Measurements from ENCODE around the gene MTM1. TPM values are rescaled to one million over a fixed set of nuclear protein-coding genes. Genes with fewer than 3 reads are reported as not detected.

The MTM1 gene
- total and polyA plus RNA-seq, 2 experiments from 2014 or later = 3.2 to 8.7 TPM

DNA sequence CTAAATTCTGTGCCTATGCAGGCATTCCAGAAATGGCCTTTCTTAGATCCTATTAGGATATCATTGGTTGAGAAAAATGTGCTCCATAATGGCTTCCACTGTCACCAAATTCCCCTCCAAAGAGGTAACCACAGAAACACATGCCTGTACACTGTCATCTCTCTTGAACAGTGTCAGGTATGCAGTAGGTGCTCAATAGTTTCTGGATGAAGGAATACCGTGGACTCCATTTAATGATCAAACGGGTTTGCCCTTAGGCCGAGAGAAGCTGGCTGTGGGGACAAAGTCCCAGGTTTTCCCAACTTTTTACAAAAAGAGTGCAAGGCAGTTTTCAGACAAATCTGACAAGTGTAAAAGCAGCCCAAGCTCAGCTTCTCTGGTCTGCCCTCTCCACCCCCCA lies 16.5 kb upstream of the MTM1 start:
- Mint-ChIP-seq H3K4me1 (peaks cover 5% of the 10 kb centered on the region; the same call in 2 of the 3 replicates), H3K36me3 (ENCODE audit: low read depth) (no peaks in the 10 kb centered on the region), H3K27me3 (ENCODE audit: insufficient read depth, low read depth, poor library complexity) (peaks cover 14% of the 10 kb centered on the region), H3K27ac (no peak overlapping the region), H3K9me3 (no peaks in the 10 kb centered on the region), H3K4me3 (no peak overlapping the region)
- Histone ChIP-seq H3K27ac (ENCODE audit: low read depth) (no peak overlapping the region), H4K20me1 (replicated peaks; ENCODE audit: insufficient read depth) (no peaks in the 10 kb centered on the region), H3K9me2 (ENCODE audit: insufficient read depth) (no peaks in the 10 kb centered on the region), H3K27me3 (ENCODE audit: insufficient read depth) (peaks cover 18% of the 10 kb centered on the region), H3F3A (replicated peaks; ENCODE audit: low read depth) (no peaks in the 10 kb centered on the region), H3K4me1 (ENCODE audit: insufficient read depth) (no peaks in the 10 kb centered on the region), H3K79me2 (replicated peaks; ENCODE audit: insufficient read depth) (no peaks in the 10 kb centered on the region), H3K4me2 (no peak overlapping the region), H3K36me3 (ENCODE audit: insufficient read depth) (no peaks in the 10 kb centered on the region), H3K4me3 (no peak overlapping the region), H2AFZ (no peak overlapping the region)
- TF ChIP-seq, protein P1, sequence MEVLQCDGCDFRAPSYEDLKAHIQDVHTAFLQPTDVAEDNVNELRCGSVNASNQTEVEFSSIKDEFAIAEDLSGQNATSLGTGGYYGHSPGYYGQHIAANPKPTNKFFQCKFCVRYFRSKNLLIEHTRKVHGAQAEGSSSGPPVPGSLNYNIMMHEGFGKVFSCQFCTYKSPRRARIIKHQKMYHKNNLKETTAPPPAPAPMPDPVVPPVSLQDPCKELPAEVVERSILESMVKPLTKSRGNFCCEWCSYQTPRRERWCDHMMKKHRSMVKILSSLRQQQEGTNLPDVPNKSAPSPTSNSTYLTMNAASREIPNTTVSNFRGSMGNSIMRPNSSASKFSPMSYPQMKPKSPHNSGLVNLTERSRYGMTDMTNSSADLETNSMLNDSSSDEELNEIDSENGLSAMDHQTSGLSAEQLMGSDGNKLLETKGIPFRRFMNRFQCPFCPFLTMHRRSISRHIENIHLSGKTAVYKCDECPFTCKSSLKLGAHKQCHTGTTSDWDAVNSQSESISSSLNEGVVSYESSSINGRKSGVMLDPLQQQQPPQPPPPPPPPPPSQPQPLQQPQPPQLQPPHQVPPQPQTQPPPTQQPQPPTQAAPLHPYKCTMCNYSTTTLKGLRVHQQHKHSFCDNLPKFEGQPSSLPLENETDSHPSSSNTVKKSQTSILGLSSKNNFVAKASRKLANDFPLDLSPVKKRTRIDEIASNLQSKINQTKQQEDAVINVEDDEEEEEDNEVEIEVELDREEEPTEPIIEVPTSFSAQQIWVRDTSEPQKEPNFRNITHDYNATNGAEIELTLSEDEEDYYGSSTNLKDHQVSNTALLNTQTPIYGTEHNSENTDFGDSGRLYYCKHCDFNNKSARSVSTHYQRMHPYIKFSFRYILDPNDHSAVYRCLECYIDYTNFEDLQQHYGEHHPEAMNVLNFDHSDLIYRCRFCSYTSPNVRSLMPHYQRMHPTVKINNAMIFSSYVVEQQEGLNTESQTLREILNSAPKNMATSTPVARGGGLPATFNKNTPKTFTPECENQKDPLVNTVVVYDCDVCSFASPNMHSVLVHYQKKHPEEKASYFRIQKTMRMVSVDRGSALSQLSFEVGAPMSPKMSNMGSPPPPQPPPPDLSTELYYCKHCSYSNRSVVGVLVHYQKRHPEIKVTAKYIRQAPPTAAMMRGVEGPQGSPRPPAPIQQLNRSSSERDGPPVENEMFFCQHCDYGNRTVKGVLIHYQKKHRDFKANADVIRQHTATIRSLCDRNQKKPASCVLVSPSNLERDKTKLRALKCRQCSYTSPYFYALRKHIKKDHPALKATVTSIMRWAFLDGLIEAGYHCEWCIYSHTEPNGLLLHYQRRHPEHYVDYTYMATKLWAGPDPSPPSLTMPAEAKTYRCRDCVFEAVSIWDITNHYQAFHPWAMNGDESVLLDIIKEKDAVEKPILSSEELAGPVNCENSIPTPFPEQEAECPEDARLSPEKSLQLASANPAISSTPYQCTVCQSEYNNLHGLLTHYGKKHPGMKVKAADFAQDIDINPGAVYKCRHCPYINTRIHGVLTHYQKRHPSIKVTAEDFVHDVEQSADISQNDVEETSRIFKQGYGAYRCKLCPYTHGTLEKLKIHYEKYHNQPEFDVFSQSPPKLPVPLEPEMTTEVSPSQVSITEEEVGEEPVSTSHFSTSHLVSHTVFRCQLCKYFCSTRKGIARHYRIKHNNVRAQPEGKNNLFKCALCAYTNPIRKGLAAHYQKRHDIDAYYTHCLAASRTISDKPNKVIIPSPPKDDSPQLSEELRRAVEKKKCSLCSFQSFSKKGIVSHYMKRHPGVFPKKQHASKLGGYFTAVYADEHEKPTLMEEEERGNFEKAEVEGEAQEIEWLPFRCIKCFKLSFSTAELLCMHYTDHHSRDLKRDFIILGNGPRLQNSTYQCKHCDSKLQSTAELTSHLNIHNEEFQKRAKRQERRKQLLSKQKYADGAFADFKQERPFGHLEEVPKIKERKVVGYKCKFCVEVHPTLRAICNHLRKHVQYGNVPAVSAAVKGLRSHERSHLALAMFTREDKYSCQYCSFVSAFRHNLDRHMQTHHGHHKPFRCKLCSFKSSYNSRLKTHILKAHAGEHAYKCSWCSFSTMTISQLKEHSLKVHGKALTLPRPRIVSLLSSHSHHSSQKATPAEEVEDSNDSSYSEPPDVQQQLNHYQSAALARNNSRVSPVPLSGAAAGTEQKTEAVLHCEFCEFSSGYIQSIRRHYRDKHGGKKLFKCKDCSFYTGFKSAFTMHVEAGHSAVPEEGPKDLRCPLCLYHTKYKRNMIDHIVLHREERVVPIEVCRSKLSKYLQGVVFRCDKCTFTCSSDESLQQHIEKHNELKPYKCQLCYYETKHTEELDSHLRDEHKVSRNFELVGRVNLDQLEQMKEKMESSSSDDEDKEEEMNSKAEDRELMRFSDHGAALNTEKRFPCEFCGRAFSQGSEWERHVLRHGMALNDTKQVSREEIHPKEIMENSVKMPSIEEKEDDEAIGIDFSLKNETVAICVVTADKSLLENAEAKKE (CRISPR knock-in tag; IDR thresholded peaks at IDR 0.05) = no peak
- TF ChIP-seq ZNF114 (CRISPR knock-in tag; IDR thresholded peaks at IDR 0.05) (no peak), EZH2phosphoT487 (IDR thresholded peaks at IDR 0.05; ENCODE audit: unreplicated experiment) (no peak), ZNF331 (CRISPR knock-in tag; IDR thresholded peaks at IDR 0.05; ENCODE audit: low read depth) (no peak), NANOG (IDR thresholded peaks at IDR 0.05; ENCODE audit: borderline replicate concordance) (no peak), JUNB (IDR thresholded peaks at IDR 0.05; ENCODE audit: unreplicated experiment) (no peak), CREB1 (CRISPR knock-in tag; IDR thresholded peaks at IDR 0.05; ENCODE audit: low read depth) (no peak), STAT1 (IDR thresholded peaks at IDR 0.05; ENCODE audit: unreplicated experiment) (no peak), POLR2AphosphoS5 (IDR thresholded peaks at IDR 0.05; ENCODE audit: low read depth) (no peak), EZH2 (IDR thresholded peaks at IDR 0.05; ENCODE audit: low read depth, unreplicated experiment) (no peak)
- TF ChIP-seq, protein P2, sequence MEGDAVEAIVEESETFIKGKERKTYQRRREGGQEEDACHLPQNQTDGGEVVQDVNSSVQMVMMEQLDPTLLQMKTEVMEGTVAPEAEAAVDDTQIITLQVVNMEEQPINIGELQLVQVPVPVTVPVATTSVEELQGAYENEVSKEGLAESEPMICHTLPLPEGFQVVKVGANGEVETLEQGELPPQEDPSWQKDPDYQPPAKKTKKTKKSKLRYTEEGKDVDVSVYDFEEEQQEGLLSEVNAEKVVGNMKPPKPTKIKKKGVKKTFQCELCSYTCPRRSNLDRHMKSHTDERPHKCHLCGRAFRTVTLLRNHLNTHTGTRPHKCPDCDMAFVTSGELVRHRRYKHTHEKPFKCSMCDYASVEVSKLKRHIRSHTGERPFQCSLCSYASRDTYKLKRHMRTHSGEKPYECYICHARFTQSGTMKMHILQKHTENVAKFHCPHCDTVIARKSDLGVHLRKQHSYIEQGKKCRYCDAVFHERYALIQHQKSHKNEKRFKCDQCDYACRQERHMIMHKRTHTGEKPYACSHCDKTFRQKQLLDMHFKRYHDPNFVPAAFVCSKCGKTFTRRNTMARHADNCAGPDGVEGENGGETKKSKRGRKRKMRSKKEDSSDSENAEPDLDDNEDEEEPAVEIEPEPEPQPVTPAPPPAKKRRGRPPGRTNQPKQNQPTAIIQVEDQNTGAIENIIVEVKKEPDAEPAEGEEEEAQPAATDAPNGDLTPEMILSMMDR (conservative IDR thresholded peaks at IDR 0.05; ENCODE audit: low read depth in 2 of 2) = no peak
- TF ChIP-seq, protein P3, sequence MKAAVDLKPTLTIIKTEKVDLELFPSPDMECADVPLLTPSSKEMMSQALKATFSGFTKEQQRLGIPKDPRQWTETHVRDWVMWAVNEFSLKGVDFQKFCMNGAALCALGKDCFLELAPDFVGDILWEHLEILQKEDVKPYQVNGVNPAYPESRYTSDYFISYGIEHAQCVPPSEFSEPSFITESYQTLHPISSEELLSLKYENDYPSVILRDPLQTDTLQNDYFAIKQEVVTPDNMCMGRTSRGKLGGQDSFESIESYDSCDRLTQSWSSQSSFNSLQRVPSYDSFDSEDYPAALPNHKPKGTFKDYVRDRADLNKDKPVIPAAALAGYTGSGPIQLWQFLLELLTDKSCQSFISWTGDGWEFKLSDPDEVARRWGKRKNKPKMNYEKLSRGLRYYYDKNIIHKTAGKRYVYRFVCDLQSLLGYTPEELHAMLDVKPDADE (IDR thresholded peaks at IDR 0.05) = no peak
- TF ChIP-seq, protein P4, sequence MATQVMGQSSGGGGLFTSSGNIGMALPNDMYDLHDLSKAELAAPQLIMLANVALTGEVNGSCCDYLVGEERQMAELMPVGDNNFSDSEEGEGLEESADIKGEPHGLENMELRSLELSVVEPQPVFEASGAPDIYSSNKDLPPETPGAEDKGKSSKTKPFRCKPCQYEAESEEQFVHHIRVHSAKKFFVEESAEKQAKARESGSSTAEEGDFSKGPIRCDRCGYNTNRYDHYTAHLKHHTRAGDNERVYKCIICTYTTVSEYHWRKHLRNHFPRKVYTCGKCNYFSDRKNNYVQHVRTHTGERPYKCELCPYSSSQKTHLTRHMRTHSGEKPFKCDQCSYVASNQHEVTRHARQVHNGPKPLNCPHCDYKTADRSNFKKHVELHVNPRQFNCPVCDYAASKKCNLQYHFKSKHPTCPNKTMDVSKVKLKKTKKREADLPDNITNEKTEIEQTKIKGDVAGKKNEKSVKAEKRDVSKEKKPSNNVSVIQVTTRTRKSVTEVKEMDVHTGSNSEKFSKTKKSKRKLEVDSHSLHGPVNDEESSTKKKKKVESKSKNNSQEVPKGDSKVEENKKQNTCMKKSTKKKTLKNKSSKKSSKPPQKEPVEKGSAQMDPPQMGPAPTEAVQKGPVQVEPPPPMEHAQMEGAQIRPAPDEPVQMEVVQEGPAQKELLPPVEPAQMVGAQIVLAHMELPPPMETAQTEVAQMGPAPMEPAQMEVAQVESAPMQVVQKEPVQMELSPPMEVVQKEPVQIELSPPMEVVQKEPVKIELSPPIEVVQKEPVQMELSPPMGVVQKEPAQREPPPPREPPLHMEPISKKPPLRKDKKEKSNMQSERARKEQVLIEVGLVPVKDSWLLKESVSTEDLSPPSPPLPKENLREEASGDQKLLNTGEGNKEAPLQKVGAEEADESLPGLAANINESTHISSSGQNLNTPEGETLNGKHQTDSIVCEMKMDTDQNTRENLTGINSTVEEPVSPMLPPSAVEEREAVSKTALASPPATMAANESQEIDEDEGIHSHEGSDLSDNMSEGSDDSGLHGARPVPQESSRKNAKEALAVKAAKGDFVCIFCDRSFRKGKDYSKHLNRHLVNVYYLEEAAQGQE (IDR thresholded peaks at IDR 0.05; ENCODE audit: unreplicated experiment) = no peak
- ATAC-seq (no peak), DNase-seq (ENCODE audit: low spot score) (no peak)
